NCI-H187 treated with DMSO at 0.1 percent for 48 hours (cell line): ENCODE results near the gene SLC2A2.

ENCODE experiments used
- DNase-seq: peaks from one replicate; lab custom pipeline; 2025; lab: John Stamatoyannopoulos, UW

The SLC2A2 gene

GRCh38 chr3:171028779-171029232, 2.3 kb upstream of the SLC2A2 start:
- DNase-seq, result no peak

DNA sequence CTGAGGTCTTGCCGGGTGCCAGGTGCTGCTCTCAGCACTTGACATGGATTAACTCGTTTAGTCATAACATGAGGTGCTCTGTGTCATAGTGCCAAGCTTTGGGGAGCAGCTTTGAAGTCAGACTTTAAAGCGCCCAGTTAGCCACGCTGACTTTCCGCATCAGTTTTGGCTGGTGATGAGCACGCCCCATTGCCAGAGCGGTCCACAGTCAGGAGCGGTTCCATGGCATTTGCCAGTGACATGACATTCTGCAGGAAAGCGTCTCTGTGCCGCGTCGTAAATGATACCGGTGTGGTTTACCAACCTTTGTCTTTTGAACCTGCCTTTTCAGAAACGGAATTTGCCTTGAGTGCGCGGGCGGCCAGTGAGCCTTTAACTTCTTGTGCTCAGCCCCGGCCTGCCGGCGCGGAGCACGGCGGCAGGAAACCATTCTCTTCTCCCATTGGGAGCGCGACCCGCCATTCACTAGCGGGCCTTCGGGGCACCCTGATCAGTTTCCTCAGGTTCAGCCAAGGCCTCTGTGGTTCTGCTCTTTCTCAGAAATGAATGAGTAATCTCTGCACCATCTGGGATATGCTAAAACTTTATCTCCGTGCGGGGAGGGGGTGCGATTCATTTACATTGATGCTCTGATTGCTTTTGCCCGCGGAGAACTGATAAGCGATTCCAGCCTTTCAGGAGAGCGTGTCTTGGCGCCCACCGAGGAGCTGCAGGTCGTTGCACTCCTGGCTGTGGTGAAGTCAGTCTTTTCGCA, 1.7 kb upstream of the SLC2A2 start:
- DNase-seq, result no peak

GRCh38 chr3:171023566-171023965, 3.0 kb downstream of the SLC2A2 start:
- no peak for DNase-seq

- DNase-seq, result no peak
Measured at GRCh38 chr3:171021377-171021776, 5.1 kb downstream of the SLC2A2 start.

- DNase-seq, result no peak
Measured at GRCh38 chr3:171018156-171018935, 8.2 kb downstream of the SLC2A2 start.

DNA sequence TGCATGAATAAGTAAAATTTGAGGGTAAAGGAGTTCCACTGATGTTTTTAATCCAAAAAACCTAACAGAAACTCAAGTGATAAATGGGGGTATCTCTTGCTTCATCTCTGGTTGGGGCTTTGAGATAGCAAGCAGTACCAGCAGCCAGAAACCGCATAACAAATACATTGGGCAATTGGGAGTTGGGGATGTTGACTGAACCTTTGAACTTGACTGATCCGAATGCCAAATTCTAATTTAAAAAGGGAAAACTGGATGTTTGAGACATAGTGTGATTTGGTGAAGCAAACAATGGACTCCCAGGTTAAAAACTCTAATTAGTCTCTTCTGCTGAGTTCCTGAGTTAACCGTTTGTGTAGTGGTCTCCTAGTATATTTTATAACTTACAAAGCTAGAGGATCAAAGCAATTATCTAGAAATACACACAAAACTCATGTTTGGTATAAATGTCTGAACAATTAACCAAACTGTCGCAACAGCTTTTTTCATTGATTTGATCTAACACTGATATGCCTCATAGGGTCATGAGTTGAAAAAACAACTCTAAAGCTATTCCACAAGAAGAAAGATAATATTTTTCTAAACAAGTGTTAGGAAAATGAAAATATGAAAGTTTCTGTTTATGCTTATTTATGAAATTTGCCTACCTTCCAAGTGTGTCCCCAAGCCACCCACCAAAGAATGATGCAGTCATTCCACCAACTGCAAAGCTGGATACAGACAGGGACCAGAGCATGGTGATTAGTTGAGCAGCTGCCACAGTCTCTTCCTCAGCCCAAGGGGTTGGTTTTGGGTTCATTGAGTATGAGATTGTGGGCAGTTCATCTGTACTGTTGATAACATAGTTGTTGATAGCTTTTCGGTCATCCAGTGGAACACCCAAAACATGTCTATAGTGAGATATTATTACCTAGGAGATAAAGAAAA, 12.4 kb downstream of the SLC2A2 start:
- no peak for DNase-seq

- DNase-seq, result no peak
Measured at GRCh38 chr3:171011873-171012336, 14.6 kb downstream of the SLC2A2 start.

DNA sequence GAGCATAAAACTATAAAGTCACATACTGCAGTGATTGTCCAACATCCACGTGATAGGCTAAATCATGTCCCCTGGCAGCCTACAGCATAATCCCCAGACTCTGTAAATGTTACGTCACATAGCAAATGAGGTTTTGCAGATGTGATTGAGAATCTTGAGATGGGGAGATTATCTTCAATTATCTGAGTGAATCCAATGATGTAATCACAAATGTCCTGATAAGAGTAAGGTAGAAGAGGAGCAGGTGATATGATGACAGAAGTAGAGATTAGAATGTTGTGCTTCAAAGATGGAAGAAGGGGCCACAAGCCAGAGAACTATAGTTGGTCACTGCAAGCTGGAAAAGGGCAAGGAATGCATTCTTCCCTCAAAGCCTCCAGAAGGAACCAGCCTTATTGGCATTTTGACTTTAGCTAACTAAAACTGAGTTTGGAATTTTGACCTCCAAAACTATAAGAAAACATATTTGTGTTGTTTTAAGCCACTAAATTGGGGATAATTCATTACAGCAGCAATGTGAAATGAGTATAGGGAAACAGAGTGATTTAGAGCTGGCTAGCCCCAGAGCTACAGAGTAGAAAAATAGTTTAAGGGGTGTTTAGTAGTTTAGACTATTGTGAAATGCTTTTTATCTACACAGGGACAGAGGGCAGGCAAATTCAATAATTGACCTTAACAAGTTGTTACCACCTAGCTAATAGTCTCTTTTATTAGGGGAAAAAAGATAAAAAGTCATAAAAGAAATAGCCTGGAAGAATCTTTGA, 15.2 kb downstream of the SLC2A2 start:
- no peak for DNase-seq

DNA sequence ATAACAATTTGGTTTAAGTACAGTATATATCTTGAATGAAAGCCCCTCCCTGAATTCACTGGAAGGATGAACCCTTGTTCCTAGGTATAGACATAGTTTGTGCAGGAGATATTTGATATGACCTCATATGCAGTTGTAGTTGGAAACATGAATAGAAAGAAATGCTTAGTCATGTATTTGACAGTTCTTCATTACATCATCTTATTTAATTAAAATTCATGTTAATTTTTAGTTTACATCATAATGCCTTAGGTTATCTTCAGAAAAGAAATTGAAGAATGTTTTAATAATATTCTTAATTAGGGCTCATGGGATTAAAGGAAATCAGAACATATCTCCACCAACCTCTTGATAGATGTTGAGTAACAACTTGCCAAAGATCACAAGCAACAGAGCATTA, 19.2 kb downstream of the SLC2A2 start:
- no peak for DNase-seq

DNA sequence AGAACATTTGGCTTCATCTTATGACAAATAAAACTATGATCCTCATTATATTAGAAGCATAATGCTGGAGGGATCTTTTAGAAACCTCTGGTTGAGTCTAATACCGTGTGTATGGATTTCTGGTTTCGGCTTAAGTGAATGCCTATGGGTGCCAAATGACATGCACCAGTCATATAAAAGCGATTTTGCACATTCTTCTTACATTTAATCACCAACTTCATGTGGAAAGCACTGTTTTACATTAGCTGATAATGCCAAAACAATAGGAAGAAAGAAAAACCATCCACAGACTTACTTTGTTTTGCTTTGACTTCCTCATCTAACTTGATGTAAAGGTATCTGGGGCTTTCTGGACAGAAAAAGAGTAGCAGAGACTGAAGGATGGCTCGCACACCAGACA, 20.9 kb downstream of the SLC2A2 start:
- no peak for DNase-seq

GRCh38 chr3:171001957-171002694, 24.4 kb downstream of the SLC2A2 start:
- DNase-seq, result no peak

- DNase-seq, result no peak
Measured at GRCh38 chr3:171001250-171001893, 25.1 kb downstream of the SLC2A2 start.

- DNase-seq, result no peak
Measured at GRCh38 chr3:171000281-171000680, 26.2 kb downstream of the SLC2A2 start.

DNA sequence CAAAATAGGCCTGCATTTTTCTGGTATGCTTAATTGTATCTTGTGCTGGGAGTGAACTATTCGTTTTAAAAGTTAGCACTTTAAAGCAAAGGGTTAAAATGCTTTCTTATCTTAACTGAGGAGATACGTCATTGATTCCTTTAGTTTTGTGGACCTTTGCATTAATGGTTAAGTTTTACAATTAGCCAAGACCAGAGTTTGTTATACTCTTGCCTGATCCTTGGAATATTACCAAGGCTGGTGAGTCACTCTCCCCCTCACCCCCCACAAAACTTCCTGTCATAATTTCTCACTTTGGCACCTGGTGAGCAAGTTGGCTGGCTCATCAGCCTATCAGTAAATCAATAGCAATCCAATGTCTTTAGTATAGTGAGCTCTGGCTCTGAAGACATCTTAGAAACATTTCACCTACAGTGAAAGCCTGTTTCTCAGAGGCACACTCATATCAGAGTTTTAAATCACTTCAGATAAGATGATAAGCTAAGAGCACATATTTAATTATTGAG, 26.7 kb downstream of the SLC2A2 start:
- DNase-seq, result no peak

- no peak for DNase-seq
Measured at GRCh38 chr3:170997961-170998913, 28.3 kb downstream of the SLC2A2 start.

GRCh38 chr3:170992854-170993253, 33.7 kb downstream of the SLC2A2 start:
- no peak for DNase-seq

DNA sequence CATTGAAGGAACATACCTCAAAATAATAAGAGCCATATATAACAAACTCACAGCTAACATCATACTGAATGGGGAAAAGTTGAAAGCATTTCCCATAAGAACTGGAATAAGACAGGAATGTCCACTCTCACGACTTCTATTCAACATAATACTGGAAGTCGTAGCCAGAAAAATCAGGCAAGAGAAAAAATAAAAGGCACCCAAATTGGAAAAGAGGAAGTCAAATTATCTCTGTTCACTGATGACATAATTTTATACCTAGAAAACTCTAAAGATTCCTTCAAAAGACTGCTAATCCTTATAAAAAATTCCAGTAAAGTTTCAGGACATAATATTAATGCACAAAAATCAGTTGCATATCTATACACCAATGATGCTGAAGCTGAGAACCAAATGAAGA, 34.9 kb downstream of the SLC2A2 start:
- DNase-seq, result no peak

DNA sequence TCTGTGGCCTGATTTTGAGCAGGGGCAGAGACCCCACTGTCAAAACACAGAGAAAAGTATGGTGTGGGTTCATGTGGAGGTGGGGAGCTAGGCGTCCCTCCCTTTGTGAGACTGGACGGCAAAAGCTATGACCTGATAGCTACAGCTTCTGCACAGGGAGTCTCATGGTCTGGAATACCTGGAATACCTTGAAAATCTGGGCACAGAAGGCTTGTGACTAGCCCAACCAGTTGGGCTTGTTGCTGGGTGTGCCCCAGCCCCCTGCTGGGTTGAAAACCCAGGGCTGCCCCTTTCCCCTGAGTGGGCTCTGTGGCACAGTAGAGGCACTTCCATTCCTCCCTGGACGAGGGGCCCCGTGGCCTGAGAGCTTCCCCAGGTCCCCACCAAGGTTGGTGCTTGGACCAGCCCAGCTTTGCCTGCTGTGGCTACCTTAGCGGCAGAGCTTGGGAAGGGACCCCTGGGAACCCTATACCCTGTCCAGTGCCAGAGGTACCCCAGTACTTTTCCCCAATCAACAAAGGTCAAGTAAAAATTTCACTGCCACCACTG, 37.3 kb downstream of the SLC2A2 start:
- no peak for DNase-seq

DNA sequence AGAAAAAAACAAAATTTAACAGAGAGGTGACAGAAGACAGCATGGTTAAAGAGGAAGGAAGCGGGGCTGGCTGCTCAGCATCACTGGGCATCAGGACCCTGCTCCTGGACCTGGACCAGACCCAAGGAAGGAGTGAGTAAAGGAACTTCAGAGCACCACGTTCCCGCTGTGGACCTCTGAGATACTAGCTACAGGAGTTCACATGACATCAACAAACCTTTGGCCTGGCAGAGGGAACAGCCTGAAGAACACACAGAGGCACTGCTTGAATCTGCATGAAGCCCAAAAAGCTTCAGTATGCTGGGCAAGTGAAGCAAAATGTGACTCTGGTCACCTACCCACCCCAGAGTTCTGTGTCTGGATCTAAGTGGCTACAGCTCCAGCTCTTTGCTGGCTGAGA, 38.1 kb downstream of the SLC2A2 start:
- DNase-seq, result no peak
